OCI-LY7 (cell line): ENCODE measurements around the gene MIS12.

Source experiments
- EZH2phosphoT487 ChIP-seq: fragments of 200-600 bp; sonication (generic); IDR thresholded peaks from 2 replicates; pipeline ENCODE4 v1.6.1; 2018; ENCODE audit warnings: low read depth, borderline replicate concordance, mild to moderate bottlenecking, mixed run types, antibody characterized with exemption, low read length, moderate library complexity, mixed read lengths
- TF ChIP-seq, protein P1 (sequence below): fragments of 200-600 bp; sonication (generic); conservative IDR thresholded peaks from 2 replicates; pipeline ENCODE4 v1.5.1; 2014; ENCODE audit warnings: mild to moderate bottlenecking, antibody characterized with exemption, low read length, moderate library complexity, mixed read lengths

DNA sequence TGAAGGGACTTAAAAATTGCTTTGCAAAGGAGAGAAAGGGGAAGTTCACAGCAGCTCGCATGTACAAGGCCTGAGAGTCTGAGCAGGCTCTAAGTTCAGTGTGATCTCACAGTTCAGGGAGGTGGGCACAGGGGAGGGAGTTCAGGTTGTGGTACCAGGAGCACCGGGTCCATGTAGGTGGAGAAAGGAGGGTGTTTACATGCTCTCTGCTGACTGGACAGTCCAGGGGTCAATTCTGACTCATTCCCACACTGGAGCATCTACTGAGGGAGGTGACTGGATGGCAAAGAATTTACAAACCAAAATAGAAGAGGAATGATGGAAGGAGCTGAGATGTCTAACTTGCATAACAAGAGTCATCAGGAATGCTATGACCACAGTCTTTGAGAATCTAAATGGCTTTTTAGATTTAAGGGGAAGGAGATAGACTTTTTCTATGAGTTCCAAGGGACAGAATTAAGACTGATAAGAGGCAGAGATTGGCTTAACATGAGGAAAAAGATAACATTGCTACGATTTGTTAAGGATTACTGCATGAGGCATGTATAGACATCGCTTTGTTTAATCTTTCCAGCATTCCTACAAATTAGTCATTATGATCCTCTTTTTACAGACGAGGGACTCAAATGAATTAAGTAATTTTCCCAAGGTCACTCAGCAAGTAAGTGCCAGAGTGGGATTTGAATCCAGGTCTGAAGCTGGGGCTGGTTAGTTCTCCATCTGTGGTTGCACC lies 29.9 kb downstream of the MIS12 start:
- TF ChIP-seq, protein P1, sequence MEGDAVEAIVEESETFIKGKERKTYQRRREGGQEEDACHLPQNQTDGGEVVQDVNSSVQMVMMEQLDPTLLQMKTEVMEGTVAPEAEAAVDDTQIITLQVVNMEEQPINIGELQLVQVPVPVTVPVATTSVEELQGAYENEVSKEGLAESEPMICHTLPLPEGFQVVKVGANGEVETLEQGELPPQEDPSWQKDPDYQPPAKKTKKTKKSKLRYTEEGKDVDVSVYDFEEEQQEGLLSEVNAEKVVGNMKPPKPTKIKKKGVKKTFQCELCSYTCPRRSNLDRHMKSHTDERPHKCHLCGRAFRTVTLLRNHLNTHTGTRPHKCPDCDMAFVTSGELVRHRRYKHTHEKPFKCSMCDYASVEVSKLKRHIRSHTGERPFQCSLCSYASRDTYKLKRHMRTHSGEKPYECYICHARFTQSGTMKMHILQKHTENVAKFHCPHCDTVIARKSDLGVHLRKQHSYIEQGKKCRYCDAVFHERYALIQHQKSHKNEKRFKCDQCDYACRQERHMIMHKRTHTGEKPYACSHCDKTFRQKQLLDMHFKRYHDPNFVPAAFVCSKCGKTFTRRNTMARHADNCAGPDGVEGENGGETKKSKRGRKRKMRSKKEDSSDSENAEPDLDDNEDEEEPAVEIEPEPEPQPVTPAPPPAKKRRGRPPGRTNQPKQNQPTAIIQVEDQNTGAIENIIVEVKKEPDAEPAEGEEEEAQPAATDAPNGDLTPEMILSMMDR, result no peak
- TF ChIP-seq EZH2phosphoT487, result no peak
